Brain pericyte (primary cell): ENCODE results near the gene CYP2A6.
"Not testable (repeated sequence)": the region's sequence is repeated elsewhere in the genome, so short reads cannot be mapped to it uniquely, and the experiment has no call there.

Experiments
- DNase-seq: peaks from one replicate; pipeline ENCODE4 v3.0.0-alpha.2; 2012; ENCODE audit warnings: low read depth, low spot score

The CYP2A6 gene

GRCh38 chr19:40819479-40820234, 30.6 kb downstream of the CYP2A6 start:
- not testable (repeated sequence) for DNase-seq

GRCh38 chr19:40818480-40819399, 31.5 kb downstream of the CYP2A6 start:
- DNase-seq, result not testable (repeated sequence)

GRCh38 chr19:40815223-40815622, 35.0 kb downstream of the CYP2A6 start:
- DNase-seq, result no peak

DNA sequence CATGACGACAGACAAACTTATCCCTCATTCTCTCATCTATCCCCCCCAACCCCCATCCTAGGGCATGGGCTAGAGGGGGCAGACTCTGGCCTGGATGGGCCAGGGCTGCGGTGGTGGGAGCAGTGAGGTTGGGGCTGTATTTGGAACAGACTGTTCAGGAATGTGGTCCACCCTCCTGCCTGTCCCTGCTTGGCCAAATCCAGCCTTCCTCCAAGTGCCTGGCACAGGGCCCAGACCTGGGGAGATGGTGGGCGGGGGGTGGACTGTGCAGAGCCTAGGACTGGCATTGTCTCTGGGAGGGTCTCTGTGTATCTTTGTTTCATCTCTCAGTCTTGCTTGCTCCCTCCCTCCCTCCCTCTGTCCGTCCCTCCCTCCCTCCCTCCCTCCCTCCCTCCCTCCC, 37.1 kb downstream of the CYP2A6 start:
- no peak for DNase-seq

DNA sequence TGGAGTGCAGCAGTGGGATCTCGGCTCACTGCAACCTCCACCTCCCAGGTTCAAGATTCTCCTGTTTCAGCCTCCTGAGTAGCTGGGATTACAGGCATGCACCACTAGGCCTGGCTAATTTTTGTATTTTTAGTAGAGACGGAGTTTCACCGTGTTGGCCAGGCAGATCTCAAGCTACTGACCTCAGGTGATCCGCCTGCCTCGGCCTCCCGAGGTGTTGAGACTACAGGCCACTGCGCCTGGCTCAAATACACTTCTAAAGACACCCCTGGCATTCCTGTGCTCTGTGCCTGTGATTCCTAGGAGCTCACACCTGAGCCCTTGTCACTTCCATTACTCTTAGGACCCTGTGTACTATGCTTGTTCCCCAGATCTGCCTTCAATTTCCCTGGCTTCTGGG, 37.7 kb downstream of the CYP2A6 start:
- not testable (repeated sequence) for DNase-seq

DNA sequence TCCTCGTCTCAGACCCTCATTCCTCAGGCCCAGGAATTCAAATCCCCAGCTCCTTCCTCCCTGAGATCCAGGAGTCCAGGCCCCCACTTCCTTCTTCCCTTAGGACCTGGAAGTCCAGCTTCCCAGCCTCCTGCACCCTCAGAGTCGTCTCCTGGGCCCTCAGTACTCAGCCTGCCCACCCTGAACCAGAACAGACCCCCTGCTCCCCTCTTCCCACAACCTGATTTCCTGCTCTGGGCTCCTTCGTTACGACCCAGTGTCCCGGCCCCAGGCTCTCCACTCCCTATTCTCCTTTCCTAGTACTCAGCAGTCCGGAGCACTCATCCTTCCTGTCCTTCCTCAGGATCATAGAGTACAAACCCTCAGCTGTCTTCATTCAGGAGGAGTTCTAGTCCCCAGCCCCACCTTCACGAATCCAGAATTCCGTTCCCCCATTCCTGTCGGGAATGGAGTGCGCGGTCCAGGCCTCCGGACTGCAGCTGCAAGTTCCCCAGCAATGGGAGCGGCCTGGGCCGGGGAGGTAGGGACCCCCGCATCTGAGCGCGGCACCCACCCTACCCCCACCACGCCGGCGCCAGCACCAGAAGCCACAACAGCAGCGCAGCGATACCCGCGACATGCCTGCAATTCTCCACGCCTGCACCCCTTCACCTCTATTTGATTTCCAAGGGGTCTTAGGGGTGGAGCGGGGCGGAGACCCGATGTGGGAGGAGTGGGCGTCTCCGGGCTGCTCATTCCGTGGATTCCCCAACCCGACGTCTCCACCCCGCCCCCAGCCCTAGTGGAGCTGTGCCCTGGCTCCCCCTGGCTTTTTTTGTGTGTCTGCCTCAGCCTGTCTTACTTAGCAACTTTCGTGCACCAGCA, 38.5 kb downstream of the CYP2A6 start:
- DNase-seq, result no peak

- DNase-seq, result not testable (repeated sequence)
These were observed 39.4 kb downstream of the CYP2A6 start for GRCh38 chr19:40810649-40811408.

DNA sequence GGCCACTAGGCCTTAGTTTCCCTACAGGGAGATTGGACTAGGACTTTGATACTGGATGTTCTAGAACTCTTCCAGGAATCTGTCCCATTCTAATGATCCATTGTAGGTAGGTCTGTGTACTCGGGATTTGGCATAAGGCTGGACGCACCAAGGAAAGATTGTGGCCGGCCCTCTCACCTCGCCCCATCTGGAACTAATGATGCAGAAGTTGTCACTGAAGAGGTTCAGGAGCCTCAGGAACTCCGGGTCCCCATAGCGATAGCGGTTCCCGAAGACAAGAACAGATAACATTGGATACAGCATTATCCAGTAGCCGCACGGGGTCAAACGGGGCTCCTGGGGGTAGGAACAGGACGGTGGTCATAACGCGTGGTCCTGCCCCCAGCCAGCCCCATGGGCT, 40.1 kb downstream of the CYP2A6 start:
- no peak for DNase-seq

DNA sequence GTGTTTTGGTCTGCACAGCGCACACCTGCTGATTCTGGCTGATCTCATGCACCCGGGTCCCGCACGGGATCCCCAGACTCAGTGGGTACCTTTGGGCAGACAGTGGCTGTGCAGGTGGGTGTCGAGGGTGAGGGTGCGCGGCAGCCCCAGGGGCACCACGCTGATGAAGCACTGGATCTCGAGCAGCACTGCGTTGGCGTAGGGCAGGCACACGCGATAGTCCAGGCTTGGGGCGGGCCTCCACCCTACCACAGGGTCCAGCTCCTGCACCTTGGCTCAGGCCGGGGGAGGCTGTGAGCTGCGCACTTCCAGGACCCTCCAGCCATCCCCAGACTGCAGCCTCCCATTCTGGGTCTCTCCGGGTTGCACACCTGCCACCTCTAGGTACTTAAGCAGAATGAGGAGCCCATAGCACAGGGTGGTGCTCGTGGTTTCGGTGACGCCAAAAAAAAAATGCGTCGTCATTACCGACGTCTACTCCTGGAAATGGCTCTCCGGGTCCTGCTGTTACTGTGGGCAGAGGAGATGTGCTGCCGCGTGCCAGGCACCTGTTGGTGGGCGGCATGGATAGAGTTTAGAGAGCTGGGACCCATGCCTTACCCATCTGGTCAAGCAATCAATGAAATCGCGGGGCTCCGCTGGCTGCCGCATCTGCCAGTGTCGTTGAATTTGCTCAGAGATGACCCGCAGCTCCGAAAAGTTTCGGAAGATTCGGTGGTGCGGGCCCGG, 40.7 kb downstream of the CYP2A6 start:
- DNase-seq, result no peak

DNA sequence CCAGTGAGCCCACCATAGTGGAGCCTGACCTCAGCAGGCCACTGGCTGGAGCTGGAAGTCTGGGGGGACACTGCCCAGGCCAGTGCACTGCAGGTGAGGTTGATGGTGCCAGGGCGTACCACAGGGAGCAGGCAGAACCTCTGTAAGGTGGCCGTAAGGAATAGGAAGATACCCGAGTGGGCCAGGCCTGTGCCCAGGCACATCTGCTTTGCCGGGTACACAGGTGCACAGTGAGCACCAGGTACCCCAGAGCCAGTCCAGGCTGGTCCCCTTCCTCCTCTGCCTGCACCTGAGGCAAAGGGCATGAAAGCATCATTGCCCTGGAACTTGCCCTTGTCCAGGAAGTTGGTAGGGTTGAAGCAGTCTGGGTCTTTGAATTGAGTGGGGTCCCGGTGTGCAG, 41.8 kb downstream of the CYP2A6 start:
- DNase-seq, result no peak

DNA sequence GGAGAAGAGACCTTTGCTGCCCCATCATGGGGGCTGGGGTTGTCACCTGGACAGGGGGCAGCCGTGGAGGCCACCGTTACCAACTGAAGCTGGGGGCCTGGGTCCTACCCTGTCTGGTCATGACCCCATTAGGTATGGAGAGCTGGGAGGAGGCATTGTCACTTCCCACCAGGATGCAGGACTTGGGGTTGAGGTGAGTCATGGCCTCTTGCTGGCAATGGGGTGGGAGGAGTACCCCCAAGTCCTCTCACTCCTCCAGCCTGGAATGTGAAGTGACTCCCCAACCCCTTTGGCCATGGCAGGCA, 42.3 kb downstream of the CYP2A6 start:
- DNase-seq, result no peak

DNA sequence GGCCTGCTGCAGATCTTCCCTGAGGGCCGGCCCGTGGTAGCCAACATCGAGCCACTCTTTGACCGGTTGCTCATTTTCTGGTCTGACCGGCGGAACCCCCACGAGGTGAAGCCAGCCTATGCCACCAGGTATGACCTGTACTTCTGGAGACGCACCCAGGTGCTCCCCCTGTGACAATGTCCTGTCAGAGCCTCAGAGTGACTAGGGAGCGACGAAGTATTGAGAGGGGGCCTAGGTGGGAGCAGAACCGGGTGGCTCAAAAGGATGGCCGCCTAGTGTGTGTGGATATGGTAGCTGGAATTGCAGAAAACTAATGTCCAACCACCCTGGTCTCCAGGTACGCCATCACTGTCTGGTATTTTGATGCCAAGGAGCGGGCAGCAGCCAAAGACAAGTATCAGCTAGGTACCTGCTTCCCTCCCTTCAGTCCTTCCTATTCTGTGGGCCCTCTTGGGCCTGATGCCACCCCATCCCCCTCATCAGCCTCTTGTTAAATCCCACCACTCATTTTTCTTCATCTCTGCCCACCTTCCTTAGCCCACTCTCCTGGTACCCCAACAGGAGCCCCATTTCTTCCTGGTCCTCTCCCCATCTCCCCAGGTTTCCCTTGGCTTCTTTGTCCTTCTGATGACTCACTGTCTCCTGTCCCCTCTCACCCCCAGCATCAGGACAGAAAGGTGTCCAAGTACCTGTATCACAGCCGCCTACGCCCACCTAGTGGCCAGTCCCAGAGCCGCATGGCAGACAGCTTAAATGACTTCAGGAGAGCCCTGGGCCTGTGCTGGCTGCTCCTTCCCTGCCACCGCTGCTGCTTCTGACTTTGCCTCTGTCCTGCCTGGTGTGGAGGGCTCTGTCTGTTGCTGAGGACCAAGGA, 42.9 kb downstream of the CYP2A6 start:
- DNase-seq, result no peak

- peak; percentile 92 for DNase-seq
These were observed 43.7 kb downstream of the CYP2A6 start for GRCh38 chr19:40806423-40807146.

- DNase-seq, result no peak
These were observed 44.9 kb downstream of the CYP2A6 start for GRCh38 chr19:40805258-40805868.

DNA sequence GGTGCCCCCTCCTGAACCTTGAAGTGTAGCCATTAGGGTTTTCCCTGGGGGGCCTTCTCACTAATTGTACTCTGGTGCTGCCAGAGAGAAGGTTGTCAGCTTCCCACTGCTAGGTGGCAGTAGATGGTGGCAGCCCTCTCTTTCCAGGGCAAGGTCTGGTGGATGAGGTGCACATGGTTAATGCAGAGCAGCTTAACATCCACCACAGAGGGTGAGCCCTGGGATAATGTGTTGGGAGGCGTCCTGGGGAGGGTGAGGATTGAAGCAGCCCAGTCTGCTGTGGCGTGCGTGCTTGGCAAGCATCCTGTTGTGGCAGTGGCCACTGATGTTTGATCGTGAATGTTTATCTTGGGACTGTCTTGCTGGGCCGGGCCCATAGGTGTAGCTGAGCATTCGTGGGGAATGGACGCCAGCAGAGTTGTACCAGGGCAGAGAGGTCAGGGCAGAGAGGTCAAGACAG, 45.4 kb downstream of the CYP2A6 start:
- no peak for DNase-seq

- DNase-seq, result no peak
These were observed 46.1 kb downstream of the CYP2A6 start for GRCh38 chr19:40803857-40804782.

- no peak for DNase-seq
These were observed 46.9 kb downstream of the CYP2A6 start for GRCh38 chr19:40803170-40803856.
